H9 (cell line): ENCODE results near the gene RAB35. TPM values are rescaled to one million over a fixed set of nuclear protein-coding genes. Genes with fewer than 3 reads are reported as not detected.

Experiments
- DNase-seq: peaks from one replicate; pipeline ENCODE4 v3.0.0-alpha.2; 2017
- H2AFZ ChIP-seq: one replicate; pipeline ENCODE4 v1.6.1; 2013; ENCODE audit warnings: mild to moderate bottlenecking, low read length, control low read depth, moderate library complexity
- H2AK5ac ChIP-seq: 2 replicates; pipeline ENCODE4 v1.6.1; 2013; ENCODE audit warnings: low read length, control low read depth, mixed read lengths; ENCODE audit not compliant: insufficient read length
- H2BK120ac ChIP-seq: one replicate; pipeline ENCODE4 v1.6.1; 2013; ENCODE audit warnings: low read depth, mild to moderate bottlenecking, low read length, control low read depth, inconsistent platforms; ENCODE audit not compliant: poor library complexity, severe bottlenecking
- H2BK12ac ChIP-seq: 2 replicates; pipeline ENCODE4 v1.6.1; 2013; ENCODE audit warnings: low read length, control low read depth, mixed read lengths, low read depth; ENCODE audit not compliant: insufficient read length
- H2BK15ac ChIP-seq: 2 replicates; pipeline ENCODE4 v1.6.1; 2013; ENCODE audit warnings: low read depth, low read length, control low read depth
- H2BK20ac ChIP-seq: one replicate; pipeline ENCODE4 v1.6.1; 2013; ENCODE audit warnings: low read depth, mild to moderate bottlenecking, low read length, control low read depth, inconsistent platforms; ENCODE audit not compliant: poor library complexity, severe bottlenecking
- H2BK5ac ChIP-seq: 2 replicates; pipeline ENCODE4 v1.6.1; 2013; ENCODE audit warnings: low read length, control low read depth, mixed read lengths; ENCODE audit not compliant: insufficient read length
- H3K14ac ChIP-seq: 2 replicates; pipeline ENCODE4 v1.6.1; 2013; ENCODE audit warnings: low read length, control low read depth; ENCODE audit not compliant: insufficient read depth
- H3K18ac ChIP-seq: 2 replicates; pipeline ENCODE4 v1.6.1; 2013; ENCODE audit warnings: low read depth, mild to moderate bottlenecking, mixed read lengths, low read length, control low read depth; ENCODE audit not compliant: insufficient read length
- H3K23ac ChIP-seq: 2 replicates; pipeline ENCODE4 v1.6.1; 2013; ENCODE audit warnings: low read length, control low read depth, mixed read lengths, low read depth; ENCODE audit not compliant: insufficient read length
- H3K23me2 ChIP-seq: 2 replicates; pipeline ENCODE4 v1.6.1; 2013; ENCODE audit warnings: low read depth, mild to moderate bottlenecking, mixed read lengths, low read length, control low read depth; ENCODE audit not compliant: insufficient read length, poor library complexity, severe bottlenecking
- H3K27ac ChIP-seq: 2 replicates; pipeline ENCODE4 v1.5.1; 2013; ENCODE audit warnings: low read length, control low read depth, mixed read lengths, low read depth; ENCODE audit not compliant: insufficient read length
- H3K27me3 ChIP-seq: 2 replicates; pipeline ENCODE4 v1.6.1; 2013; ENCODE audit warnings: low read length, control low read depth, inconsistent platforms; ENCODE audit not compliant: insufficient read depth
- H3K4ac ChIP-seq: 2 replicates; pipeline ENCODE4 v1.6.1; 2013; ENCODE audit warnings: low read depth, mild to moderate bottlenecking, control low read depth, inconsistent platforms, low read length, moderate library complexity
- H3K4me1 ChIP-seq: 2 replicates; pipeline ENCODE4 v1.6.1; 2013; ENCODE audit warnings: low read length, control low read depth, inconsistent platforms; ENCODE audit not compliant: insufficient read depth
- H3K4me2 ChIP-seq: 2 replicates; pipeline ENCODE4 v1.6.1; 2013; ENCODE audit warnings: low read length, control low read depth, mixed read lengths; ENCODE audit not compliant: insufficient read length, insufficient read depth
- H3K56ac ChIP-seq: 2 replicates; pipeline ENCODE4 v1.6.1; 2013; ENCODE audit warnings: low read depth, mild to moderate bottlenecking, mixed read lengths, low read length, control low read depth; ENCODE audit not compliant: insufficient read length
- H3K79me1 ChIP-seq: 2 replicates; pipeline ENCODE4 v1.6.1; 2013; ENCODE audit warnings: low read depth, mild to moderate bottlenecking, moderate library complexity, low read length, control low read depth, inconsistent platforms; ENCODE audit not compliant: insufficient read depth, poor library complexity, severe bottlenecking
- H3K79me2 ChIP-seq: 2 replicates; pipeline ENCODE4 v1.6.1; 2013; ENCODE audit warnings: low read length, control low read depth, inconsistent platforms; ENCODE audit not compliant: insufficient read depth
- H3K9ac ChIP-seq: 2 replicates; pipeline ENCODE4 v1.6.1; 2013; ENCODE audit warnings: low read length, control low read depth, mixed read lengths; ENCODE audit not compliant: insufficient read length; ENCODE audit errors: extremely low read depth
- H3K9me3 ChIP-seq: one replicate; pipeline ENCODE4 v1.6.1; 2013; ENCODE audit warnings: low read depth, low read length, inconsistent platforms; ENCODE audit not compliant: control insufficient read depth
- H3T11ph ChIP-seq: one replicate; pipeline ENCODE4 v1.6.1; 2013; ENCODE audit warnings: mild to moderate bottlenecking, low read length, control low read depth, inconsistent platforms
- H4K20me1 ChIP-seq: one replicate; pipeline ENCODE4 v1.6.1; 2013; ENCODE audit not compliant: control insufficient read depth, insufficient read length, insufficient read depth
- H4K5ac ChIP-seq: 2 replicates; pipeline ENCODE4 v1.6.1; 2013; ENCODE audit warnings: low read depth, mild to moderate bottlenecking, mixed read lengths, low read length, control low read depth; ENCODE audit not compliant: insufficient read length
- H4K8ac ChIP-seq: replicated peaks from 2 replicates; pipeline ENCODE4 v1.6.1; 2013; ENCODE audit warnings: low read length, control low read depth, mixed read lengths, low read depth; ENCODE audit not compliant: insufficient read length
- H4K91ac ChIP-seq: 2 replicates; pipeline ENCODE4 v1.6.1; 2013; ENCODE audit warnings: low read depth, mild to moderate bottlenecking, moderate library complexity, mixed read lengths, low read length, control low read depth; ENCODE audit not compliant: insufficient read length
- H3K27ac Mint-ChIP-seq, 3 experiments: 2 replicates in 2 of 3; 3 replicates in 1 of 3; pipeline ENCODE4 v1.8.0; 2020 to 2021; ENCODE audit warnings: mixed read lengths in 3 of 3, mild to moderate bottlenecking in 1 of 3, moderate library complexity in 1 of 3
- H3K27me3 Mint-ChIP-seq: 2 replicates; pipeline ENCODE4 v1.8.0; 2021; ENCODE audit warnings: low read depth, mild to moderate bottlenecking, moderate library complexity, mixed read lengths
- H3K36me3 Mint-ChIP-seq, 3 experiments: 2 replicates in 2 of 3; 3 replicates in 1 of 3; pipeline ENCODE4 v1.8.0; 2020 to 2021; ENCODE audit warnings: low read depth in 3 of 3, mixed read lengths in 3 of 3; ENCODE audit not compliant: insufficient read depth in 1 of 3
- H3K4me1 Mint-ChIP-seq, 2 experiments: 2 replicates each; pipeline ENCODE4 v1.8.0; 2020; ENCODE audit warnings: mixed read lengths in 2 of 2
- H3K4me3 Mint-ChIP-seq, 2 experiments: 2 replicates in 1 of 2; 3 replicates in 1 of 2; pipeline ENCODE4 v1.8.0; 2020 to 2021; ENCODE audit warnings: mild to moderate bottlenecking in 2 of 2, mixed read lengths in 2 of 2, moderate library complexity in 1 of 2
- H3K9me3 Mint-ChIP-seq, 2 experiments: 2 replicates in 1 of 2; 3 replicates in 1 of 2; pipeline ENCODE4 v1.8.0; 2020; ENCODE audit warnings: mild to moderate bottlenecking in 2 of 2, mixed read lengths in 2 of 2, moderate library complexity in 1 of 2
- WGBS: extraction: QIAGEN DNeasy Blood & Tissue Kit; methylation state at CpG from one replicate; pipeline ENCODE4 v1.1.7; 2013; ENCODE audit warnings: missing lambda C conversion rate, low lambda C conversion rate, mixed read lengths; ENCODE audit not compliant: insufficient read length; ENCODE audit errors: extremely low coverage; 5-methylcytosine and 5-hydroxymethylcytosine counted together
- total RNA-seq: library from RNA; stranded (reverse); gene quantifications from 2 replicates; pipeline ENCODE4 v1.2.1, GENCODE V29; 2021
- TF ChIP-seq, protein P1 (sequence below): fragments of 200-600 bp; sonication (generic); conservative IDR thresholded peaks from 3 replicates; pipeline ENCODE4 v1.8.0; 2021; ENCODE audit warnings: antibody characterized with exemption, mild to moderate bottlenecking

Gene RAB35
- total RNA-seq, 1 experiment from 2014 or later: 60.0 TPM

DNA sequence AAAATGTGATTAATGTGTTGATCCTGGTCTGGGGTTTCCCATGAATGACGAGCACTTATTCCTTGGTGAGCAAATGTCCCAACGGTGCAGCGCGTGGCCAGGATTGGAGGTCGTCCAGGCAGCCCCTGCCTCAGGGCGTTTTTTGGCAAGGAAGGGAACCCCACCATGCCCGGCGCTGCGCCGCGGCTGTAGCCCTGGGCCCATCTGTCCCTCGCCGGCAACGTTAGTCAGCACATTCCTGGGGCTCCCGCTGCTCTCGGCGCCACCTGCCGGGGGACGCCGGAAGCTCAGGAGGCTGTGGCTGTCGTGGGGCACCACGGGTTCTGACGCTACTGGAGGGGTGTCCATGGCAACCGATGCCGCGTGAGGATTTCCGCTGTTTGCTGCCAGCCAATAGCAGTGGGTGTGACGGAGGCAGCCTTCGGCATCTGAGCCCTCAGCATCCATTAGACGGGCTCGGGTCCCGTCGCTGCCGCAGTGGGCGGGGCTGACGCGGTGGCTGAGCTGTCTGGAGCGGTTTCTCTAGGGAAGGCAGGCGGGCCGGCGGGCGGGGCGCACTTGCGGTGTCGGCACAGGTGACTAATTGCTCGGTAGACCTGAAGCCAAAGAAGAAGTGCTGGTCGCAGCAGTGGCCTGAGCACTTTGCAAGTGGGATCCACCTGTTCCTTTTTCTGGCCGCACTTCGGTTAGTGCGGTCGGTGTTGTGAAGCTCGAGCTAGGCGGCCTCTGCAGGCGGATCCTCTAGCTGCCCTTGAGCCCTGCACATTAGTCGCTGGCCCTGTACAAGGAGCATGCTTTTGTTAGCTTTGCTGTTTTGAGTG is 29.5 kb downstream of the RAB35 start:
- Histone ChIP-seq H3K9me3 (no peaks in the 10 kb centered on the region), H3K79me1 (no peaks in the 10 kb centered on the region), H2BK120ac (no peak overlapping the region), H3K27ac (peak overlapping the region; percentile 50), H4K20me1 (no peaks in the 10 kb centered on the region), H3T11ph (no peak overlapping the region), H3K4me1 (peaks cover 5% of the 10 kb centered on the region; the same call in 1 of the 2 replicates), H3K9ac (peak overlapping the region; percentile 18), H2BK5ac (no peak overlapping the region), H3K56ac (no peak overlapping the region), H3K79me2 (no peaks in the 10 kb centered on the region), H2BK15ac (no peak overlapping the region), H3K14ac (peak overlapping the region; percentile 68; the same call in 1 of the 2 replicates), H4K91ac (no peak overlapping the region), H3K4me2 (peak overlapping the region; percentile 51), H3K4ac (no peak overlapping the region), H4K8ac (no peak overlapping the region), H4K5ac (no peak overlapping the region), H2BK12ac (no peak overlapping the region), H3K18ac (peak overlapping the region; percentile 38), H3K23me2 (no peaks in the 10 kb centered on the region), H2AFZ (no peak overlapping the region), H2BK20ac (no peak overlapping the region), H2AK5ac (no peak overlapping the region), H3K23ac (no peak overlapping the region), H3K27me3 (no peaks in the 10 kb centered on the region)
- no CpG with 5 or more reads among the region's 55 CpGs for WGBS
- Mint-ChIP-seq H3K4me3 (peak overlapping the region; percentile 59 to 78), H3K4me1 (peaks cover 42 to 45% of the 10 kb centered on the region in 2 experiments), H3K27me3 (no peaks in the 10 kb centered on the region), H3K27ac (peak overlapping the region; percentile 91 to 97 (median 97)), H3K9me3 (no peaks in the 10 kb centered on the region; a peak in 1 of 5 replicates), H3K36me3 (peaks cover 14 to 23% (median 16%) of the 10 kb centered on the region in 3 experiments; a peak in 5 of 7 replicates)
- TF ChIP-seq, protein P1, sequence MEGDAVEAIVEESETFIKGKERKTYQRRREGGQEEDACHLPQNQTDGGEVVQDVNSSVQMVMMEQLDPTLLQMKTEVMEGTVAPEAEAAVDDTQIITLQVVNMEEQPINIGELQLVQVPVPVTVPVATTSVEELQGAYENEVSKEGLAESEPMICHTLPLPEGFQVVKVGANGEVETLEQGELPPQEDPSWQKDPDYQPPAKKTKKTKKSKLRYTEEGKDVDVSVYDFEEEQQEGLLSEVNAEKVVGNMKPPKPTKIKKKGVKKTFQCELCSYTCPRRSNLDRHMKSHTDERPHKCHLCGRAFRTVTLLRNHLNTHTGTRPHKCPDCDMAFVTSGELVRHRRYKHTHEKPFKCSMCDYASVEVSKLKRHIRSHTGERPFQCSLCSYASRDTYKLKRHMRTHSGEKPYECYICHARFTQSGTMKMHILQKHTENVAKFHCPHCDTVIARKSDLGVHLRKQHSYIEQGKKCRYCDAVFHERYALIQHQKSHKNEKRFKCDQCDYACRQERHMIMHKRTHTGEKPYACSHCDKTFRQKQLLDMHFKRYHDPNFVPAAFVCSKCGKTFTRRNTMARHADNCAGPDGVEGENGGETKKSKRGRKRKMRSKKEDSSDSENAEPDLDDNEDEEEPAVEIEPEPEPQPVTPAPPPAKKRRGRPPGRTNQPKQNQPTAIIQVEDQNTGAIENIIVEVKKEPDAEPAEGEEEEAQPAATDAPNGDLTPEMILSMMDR: peak; percentile 95
- peak; percentile 100 for DNase-seq
